ENCODE results near the gene VMP1. TPM values are rescaled to one million over a fixed set of nuclear protein-coding genes. Genes with fewer than 3 reads are reported as not detected.

Gene VMP1
- total RNA-seq, 1 donor = 234 TPM

DNA sequence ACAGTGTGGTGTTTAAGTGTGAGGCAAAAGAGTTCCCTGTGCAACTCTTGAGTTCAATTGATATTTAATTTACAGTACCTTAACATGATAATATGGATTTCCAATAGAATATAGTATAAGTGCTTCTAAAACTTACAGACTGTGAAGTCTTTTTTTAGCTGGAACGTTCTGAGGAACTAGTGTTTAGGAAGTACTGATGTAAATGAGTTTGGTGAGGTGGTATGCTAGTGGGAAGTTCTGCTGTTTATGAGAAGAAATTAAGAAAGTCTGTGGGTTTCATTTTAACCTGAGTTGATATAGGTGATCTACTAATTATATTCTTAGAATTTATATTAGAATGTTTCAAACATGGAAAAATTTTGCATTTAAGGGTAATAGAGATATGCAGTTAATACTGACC lies 32.2 kb upstream of the VMP1 start:
- H3K4me3 ChIP-seq (ENCODE audit: low read depth, low read length) = no peak overlapping the region
- no peak for DNase-seq (ENCODE audit: low read depth)
- TF ChIP-seq, protein P1, sequence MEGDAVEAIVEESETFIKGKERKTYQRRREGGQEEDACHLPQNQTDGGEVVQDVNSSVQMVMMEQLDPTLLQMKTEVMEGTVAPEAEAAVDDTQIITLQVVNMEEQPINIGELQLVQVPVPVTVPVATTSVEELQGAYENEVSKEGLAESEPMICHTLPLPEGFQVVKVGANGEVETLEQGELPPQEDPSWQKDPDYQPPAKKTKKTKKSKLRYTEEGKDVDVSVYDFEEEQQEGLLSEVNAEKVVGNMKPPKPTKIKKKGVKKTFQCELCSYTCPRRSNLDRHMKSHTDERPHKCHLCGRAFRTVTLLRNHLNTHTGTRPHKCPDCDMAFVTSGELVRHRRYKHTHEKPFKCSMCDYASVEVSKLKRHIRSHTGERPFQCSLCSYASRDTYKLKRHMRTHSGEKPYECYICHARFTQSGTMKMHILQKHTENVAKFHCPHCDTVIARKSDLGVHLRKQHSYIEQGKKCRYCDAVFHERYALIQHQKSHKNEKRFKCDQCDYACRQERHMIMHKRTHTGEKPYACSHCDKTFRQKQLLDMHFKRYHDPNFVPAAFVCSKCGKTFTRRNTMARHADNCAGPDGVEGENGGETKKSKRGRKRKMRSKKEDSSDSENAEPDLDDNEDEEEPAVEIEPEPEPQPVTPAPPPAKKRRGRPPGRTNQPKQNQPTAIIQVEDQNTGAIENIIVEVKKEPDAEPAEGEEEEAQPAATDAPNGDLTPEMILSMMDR (IDR thresholded peaks at IDR 0.05; ENCODE audit: insufficient read depth, low read length) = no peak

DNA sequence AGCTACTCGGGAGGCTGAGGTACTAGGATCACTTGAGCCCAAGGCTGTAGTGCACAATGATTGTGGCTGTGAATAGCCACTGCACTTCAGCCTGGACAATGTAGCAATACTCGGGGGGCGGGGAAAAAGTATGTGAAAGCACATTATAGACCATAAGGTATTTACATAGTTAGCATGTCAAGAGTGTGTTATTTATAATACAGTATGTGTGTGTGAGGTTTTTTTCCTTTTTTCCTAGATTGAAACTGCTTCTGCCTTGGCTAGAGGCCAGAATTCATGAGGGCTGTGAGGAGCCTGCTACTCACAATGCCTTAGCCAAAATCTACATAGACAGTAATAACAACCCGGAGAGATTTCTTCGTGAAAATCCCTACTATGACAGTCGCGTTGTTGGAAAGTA lies 30.7 kb upstream of the VMP1 start:
- DNase-seq (ENCODE audit: low read depth) = no peak
- TF ChIP-seq, protein P1 (IDR thresholded peaks at IDR 0.05; ENCODE audit: insufficient read depth, low read length) = no peak
- no peak overlapping the region for H3K4me3 ChIP-seq (ENCODE audit: low read depth, low read length)

DNA sequence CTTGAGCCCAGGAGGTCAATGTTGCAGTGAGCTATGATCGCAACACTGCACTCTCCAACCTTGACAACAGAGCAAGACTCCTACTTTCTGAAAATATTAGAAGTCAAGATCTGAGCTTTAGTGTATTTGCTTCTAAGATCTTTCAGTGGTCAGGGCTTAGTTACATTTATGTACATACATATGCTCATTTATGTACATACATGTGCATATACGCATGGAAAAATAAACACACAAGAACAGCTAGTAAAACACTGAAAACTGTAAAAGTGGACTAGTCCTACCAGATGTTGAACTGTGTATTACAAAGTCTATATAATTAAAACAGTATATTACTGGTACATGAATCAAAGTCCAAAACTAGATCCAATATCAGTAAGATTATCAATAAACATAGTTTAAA lies 28.5 kb upstream of the VMP1 start:
- TF ChIP-seq, protein P1 (IDR thresholded peaks at IDR 0.05; ENCODE audit: insufficient read depth, low read length) = no peak
- DNase-seq (ENCODE audit: low read depth) = no peak
- no peak overlapping the region for H3K4me3 ChIP-seq (ENCODE audit: low read depth, low read length)

DNA sequence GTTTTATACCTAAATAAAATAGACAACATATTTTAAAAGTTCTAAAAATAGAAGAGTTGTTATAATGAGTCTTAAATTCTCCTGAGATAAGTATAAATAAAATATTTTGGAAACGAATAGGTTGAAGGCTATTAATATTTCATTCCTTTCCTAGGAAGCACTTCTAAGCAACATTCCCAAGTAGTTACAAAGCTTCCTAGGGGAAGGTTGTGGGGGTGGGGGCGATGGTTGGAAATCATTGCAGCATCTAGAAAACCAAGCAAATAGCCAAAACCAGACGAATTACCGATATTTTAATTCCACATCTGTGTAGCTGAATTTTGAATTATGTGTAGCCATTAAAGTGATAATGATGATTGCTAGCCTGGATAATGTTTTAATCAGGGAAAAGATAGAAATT lies 27.1 kb upstream of the VMP1 start:
- no peak overlapping the region for H3K4me3 ChIP-seq (ENCODE audit: low read depth, low read length)
- peak; percentile 37 for DNase-seq (ENCODE audit: low read depth)
- TF ChIP-seq, protein P1 (IDR thresholded peaks at IDR 0.05; ENCODE audit: insufficient read depth, low read length) = no peak

DNA sequence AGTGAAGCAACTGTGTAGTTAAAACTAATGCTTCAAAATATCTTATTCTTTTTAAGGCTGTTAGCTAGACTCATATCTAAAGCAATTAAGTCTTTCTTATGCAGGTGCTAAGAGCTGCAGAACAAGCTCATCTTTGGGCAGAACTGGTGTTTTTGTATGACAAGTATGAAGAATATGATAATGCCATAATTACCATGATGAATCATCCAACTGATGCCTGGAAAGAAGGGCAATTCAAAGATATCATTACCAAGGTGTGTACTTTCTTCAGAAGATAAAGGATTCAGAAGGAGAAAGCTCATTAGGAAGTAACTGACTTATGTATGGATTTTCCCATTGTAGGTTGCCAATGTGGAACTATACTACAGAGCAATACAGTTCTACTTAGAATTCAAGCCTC lies 24.2 kb upstream of the VMP1 start:
- no peak for DNase-seq (ENCODE audit: low read depth)
- TF ChIP-seq, protein P1 (IDR thresholded peaks at IDR 0.05; ENCODE audit: insufficient read depth, low read length) = no peak
- no peak overlapping the region for H3K4me3 ChIP-seq (ENCODE audit: low read depth, low read length)

DNA sequence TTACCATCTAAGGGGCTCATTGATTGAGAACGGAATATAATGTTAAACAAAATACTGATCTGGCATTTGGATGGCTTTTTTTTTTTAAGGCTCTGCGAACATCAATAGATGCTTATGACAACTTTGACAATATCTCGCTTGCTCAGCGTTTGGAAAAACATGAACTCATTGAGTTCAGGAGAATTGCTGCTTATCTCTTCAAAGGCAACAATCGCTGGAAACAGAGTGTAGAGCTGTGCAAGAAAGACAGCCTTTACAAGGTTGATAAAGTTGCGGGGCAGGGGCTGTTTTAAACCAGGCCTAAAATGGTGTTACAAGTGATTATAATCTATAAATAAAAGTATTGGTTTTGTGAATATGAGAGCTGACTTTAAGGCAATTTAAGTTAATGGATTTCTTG lies 22.5 kb upstream of the VMP1 start:
- no peak for DNase-seq (ENCODE audit: low read depth)
- H3K4me3 ChIP-seq (ENCODE audit: low read depth, low read length) = no peak overlapping the region
- TF ChIP-seq, protein P1 (IDR thresholded peaks at IDR 0.05; ENCODE audit: insufficient read depth, low read length) = no peak

DNA sequence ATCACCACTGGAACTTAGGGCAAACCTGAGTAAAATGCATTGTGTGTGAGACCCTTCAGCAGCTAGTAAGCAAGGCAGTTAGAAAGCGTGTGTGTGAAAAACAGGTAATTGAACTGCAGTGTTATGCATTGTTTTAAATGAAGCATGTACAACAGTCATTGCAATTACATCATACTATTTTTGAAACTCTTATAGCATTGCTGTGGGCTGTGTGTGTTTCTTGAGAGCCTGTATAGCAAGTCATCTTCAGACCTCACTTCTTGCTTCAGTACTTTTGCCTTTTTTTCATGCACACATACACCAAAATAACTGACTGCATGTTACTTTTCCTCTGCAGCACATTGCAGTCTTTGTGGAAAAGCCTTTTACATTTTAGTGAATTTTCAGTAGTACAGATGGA lies 19.4 kb upstream of the VMP1 start:
- no peak for DNase-seq (ENCODE audit: low read depth)
- TF ChIP-seq, protein P1 (IDR thresholded peaks at IDR 0.05; ENCODE audit: insufficient read depth, low read length) = no peak
- H3K4me3 ChIP-seq (ENCODE audit: low read depth, low read length) = no peak overlapping the region

All from fibroblast of the aortic adventitia (primary cell).